ENCODE data around the gene MPDU1. TPM values are rescaled to one million over a fixed set of nuclear protein-coding genes. Genes with fewer than 3 reads are reported as not detected.

The MPDU1 gene
- total and polyA plus RNA-seq, 2 of the 13 experiments (the other 11 are each of a cell fraction or from before 2014, with no cell fraction given), result 112 to 167 TPM

- no peak for TF ChIP-seq GMEB1 (CRISPR knock-in tag; IDR thresholded peaks at IDR 0.05; ENCODE audit: borderline replicate concordance)
- no peak; the same call in 1 of the 2 replicates for TF ChIP-seq SOX13 (IDR thresholded peaks at IDR 0.05)
- TF ChIP-seq SOX13 (CRISPR knock-in tag; conservative IDR thresholded peaks at IDR 0.05 in 1 of 2, IDR thresholded peaks at IDR 0.05 in 1 of 2), result peak; percentile 48 to 85; a peak in 2 of 4 replicates
- TF ChIP-seq NR0B2 (CRISPR knock-in tag; IDR thresholded peaks at IDR 0.05), result peak; percentile 61; the same call in 1 of the 2 replicates
- peak; percentile 53; the same call in 1 of the 2 replicates for TF ChIP-seq RXRA (CRISPR knock-in tag; IDR thresholded peaks at IDR 0.05)
- peak; percentile 91 for TF ChIP-seq MIXL1 (CRISPR knock-in tag; IDR thresholded peaks at IDR 0.05)
- TF ChIP-seq HNF4A (CRISPR knock-in tag; IDR thresholded peaks at IDR 0.05), result peak; percentile 73
- peak; percentile 71; the same call in 1 of the 2 replicates for TF ChIP-seq ZNF350 (CRISPR knock-in tag; IDR thresholded peaks at IDR 0.05; ENCODE audit: borderline replicate concordance, low read depth)
- 0 out of 2 replicates have a peak, but pooled peaks have one; percentile 25 for TF ChIP-seq ZNF616 (CRISPR knock-in tag; IDR thresholded peaks at IDR 0.05; ENCODE audit: low read depth)
- TF ChIP-seq HMGXB3 (CRISPR knock-in tag; IDR thresholded peaks at IDR 0.05; ENCODE audit: borderline replicate concordance), result 0 out of 2 replicates have a peak, but pooled peaks have one; percentile 49
- peak; percentile 29; the same call in 1 of the 2 replicates for TF ChIP-seq ZBTB10 (CRISPR knock-in tag; IDR thresholded peaks at IDR 0.05; ENCODE audit: borderline replicate concordance)
- peak; percentile 67 for TF ChIP-seq REPIN1 (CRISPR knock-in tag; IDR thresholded peaks at IDR 0.05; ENCODE audit: borderline replicate concordance, low read depth)
- 0 out of 2 replicates have a peak, but pooled peaks have one; percentile 53 for TF ChIP-seq ZNF552 (CRISPR knock-in tag; IDR thresholded peaks at IDR 0.05; ENCODE audit: borderline replicate concordance)
Measured at GRCh38 chr17:7579001-7579833, 4.4 kb upstream of the MPDU1 start, which contains the start of gene CD68 (continued).

Measured in HepG2 (cell line).